Suprapubic skin (tissue), 3 donors: ENCODE data around the gene LONP2.

Experiments
- CTCF ChIP-seq, 2 donors: fragments of 200-600 bp in 1 of 2; fragments of 450-650 bp in 1 of 2; sonication (generic) in 1 of 2; IDR thresholded peaks; one replicate each; pipeline ENCODE4 v1.5.1; 2016 to 2019; ENCODE audit warnings: antibody characterized with exemption in 2 of 2, mild to moderate bottlenecking in 1 of 2, moderate library complexity in 1 of 2
- EP300 ChIP-seq: sonication (generic); formaldehyde crosslinking; IDR thresholded peaks from one replicate; pipeline ENCODE4 v1.6.1; 2017; ENCODE audit warnings: antibody characterized with exemption

GRCh38 chr16:48279199-48279598, 35.1 kb downstream of the LONP2 start:
- TF ChIP-seq CTCF (IDR thresholded peaks at IDR 0.05) (no peak), EP300 (no peak)
